Calu3 (cell line): ENCODE data around the gene ZNF496. TPM values are rescaled to one million over a fixed set of nuclear protein-coding genes. Genes with fewer than 3 reads are reported as not detected.

Experiments used
- BruUV-seq: library from RNA; stranded (reverse); fragments of 400-500 nt; replicated peaks from 2 replicates; lab custom pipeline; 2021; lab: Mats Ljungman, UMichigan
- CTCF ChIA-PET: fragments of 300-600 bp; sonication (Branson Sonifier 250); formaldehyde crosslinking; loops from one replicate; lab custom pipeline; 2022; ENCODE audit warnings: antibody characterized with exemption; lab: Charles Lee
- DNase-seq: peaks from one replicate; pipeline ENCODE4 v3.0.0; 2022
- H3K27ac Mint-ChIP-seq: one replicate; pipeline ENCODE4 v1.8.0; 2022; ENCODE audit warnings: mixed read lengths; ENCODE audit not compliant: unreplicated experiment
- H3K27me3 Mint-ChIP-seq: one replicate; pipeline ENCODE4 v1.8.0; 2022; ENCODE audit warnings: mixed read lengths; ENCODE audit not compliant: unreplicated experiment
- H3K36me3 Mint-ChIP-seq: one replicate; pipeline ENCODE4 v1.8.0; 2022; ENCODE audit warnings: mild to moderate bottlenecking, moderate library complexity, mixed read lengths; ENCODE audit not compliant: insufficient read depth, unreplicated experiment
- H3K4me1 Mint-ChIP-seq: one replicate; pipeline ENCODE4 v1.8.0; 2022; ENCODE audit warnings: mild to moderate bottlenecking, low read depth, mixed read lengths; ENCODE audit not compliant: unreplicated experiment
- H3K4me3 Mint-ChIP-seq: one replicate; pipeline ENCODE4 v1.8.0; 2022; ENCODE audit warnings: mild to moderate bottlenecking, low read depth, moderate library complexity, mixed read lengths; ENCODE audit not compliant: unreplicated experiment
- H3K9me3 Mint-ChIP-seq: one replicate; pipeline ENCODE4 v1.8.0; 2022; ENCODE audit warnings: low read depth, mixed read lengths; ENCODE audit not compliant: unreplicated experiment
- intact Hi-C: fragments of 100-400 bp; cut with micrococcal nuclease; formaldehyde crosslinking; loops from one replicate; pipeline ENCODE4 v1.10.0; 2022; ENCODE audit not compliant: unreplicated experiment
- total RNA-seq: library from RNA; stranded (reverse); gene quantifications from 2 replicates; pipeline ENCODE4 v1.2.3, GENCODE V29; 2022
- TF ChIP-seq, protein P1 (sequence below): fragments of 200-600 bp; IDR thresholded peaks from one replicate; pipeline ENCODE4 v1.8.0; 2022; ENCODE audit warnings: antibody characterized with exemption; ENCODE audit not compliant: unreplicated experiment

ZNF496 gene
- total RNA-seq, 1 experiment from 2014 or later, result 36.9 TPM

DNA sequence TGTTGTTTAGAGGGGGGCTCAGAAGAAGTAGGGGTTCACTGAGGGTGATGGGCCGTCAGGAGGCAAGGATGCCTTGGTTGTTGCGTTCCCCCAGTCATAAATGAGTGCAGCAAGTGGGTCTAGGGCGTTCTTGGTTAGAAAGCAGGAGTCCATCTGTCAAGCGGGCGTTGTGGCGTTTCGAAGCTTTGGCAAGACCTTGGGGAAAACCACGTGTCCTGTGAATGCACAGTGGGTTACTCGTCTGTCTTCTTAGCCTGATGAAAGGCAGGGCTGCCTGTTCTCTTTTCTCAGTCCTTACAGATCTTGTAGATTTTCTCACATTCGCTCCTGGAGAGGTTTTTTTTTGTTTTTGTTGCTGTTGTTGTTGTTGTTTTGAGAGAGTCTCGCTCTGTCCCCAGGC lies 6.3 kb upstream of the ZNF496 start:
- CTCF ChIA-PET, result no interaction called here
- no peaks in the 10 kb centered on the region for H3K9me3 Mint-ChIP-seq
- peaks cover 36% of the 10 kb centered on the region for H3K4me1 Mint-ChIP-seq

DNA sequence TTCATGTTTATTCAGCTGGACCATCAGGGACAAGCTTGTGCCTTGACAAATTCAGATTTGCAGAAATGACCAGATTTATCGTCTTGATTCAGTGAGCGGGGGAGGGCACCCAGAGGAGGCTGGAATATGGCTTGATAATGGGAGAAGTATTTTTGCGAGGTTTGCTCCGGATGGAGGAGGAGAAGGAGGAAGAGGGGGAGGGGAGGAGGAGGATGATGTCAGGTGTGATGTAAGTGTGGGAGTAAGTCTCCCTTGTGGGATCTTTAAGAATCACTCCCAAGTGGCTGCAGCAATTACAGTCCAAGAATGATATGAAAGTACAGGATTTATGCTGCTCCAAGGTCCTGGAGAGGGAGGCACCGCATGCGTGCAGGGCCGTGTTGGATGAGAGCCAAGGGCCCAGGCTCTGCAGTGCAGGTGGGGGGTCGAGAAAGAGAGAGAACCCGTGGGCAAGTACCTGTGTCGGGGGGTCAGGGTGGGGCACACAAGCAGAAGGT lies 5.6 kb upstream of the ZNF496 start:
- Mint-ChIP-seq H3K4me1 (peaks cover 33% of the 10 kb centered on the region), H3K27me3 (no peaks in the 10 kb centered on the region), H3K4me3 (no peak overlapping the region), H3K36me3 (peaks cover 20% of the 10 kb centered on the region), H3K27ac (no peak overlapping the region), H3K9me3 (no peaks in the 10 kb centered on the region)
- TF ChIP-seq, protein P1, sequence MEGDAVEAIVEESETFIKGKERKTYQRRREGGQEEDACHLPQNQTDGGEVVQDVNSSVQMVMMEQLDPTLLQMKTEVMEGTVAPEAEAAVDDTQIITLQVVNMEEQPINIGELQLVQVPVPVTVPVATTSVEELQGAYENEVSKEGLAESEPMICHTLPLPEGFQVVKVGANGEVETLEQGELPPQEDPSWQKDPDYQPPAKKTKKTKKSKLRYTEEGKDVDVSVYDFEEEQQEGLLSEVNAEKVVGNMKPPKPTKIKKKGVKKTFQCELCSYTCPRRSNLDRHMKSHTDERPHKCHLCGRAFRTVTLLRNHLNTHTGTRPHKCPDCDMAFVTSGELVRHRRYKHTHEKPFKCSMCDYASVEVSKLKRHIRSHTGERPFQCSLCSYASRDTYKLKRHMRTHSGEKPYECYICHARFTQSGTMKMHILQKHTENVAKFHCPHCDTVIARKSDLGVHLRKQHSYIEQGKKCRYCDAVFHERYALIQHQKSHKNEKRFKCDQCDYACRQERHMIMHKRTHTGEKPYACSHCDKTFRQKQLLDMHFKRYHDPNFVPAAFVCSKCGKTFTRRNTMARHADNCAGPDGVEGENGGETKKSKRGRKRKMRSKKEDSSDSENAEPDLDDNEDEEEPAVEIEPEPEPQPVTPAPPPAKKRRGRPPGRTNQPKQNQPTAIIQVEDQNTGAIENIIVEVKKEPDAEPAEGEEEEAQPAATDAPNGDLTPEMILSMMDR, result no peak
- no TSS peak for BruUV-seq
- intact Hi-C loops, result no loop called here
- DNase-seq, result no peak
- CTCF ChIA-PET, result interaction anchor here (0.5 kb wide), 1 partner anchor 1415 kb away, joined by 4 read pairs; no protein-coding TSS in a partner anchor

More for the DNA sequence above, 6.3 kb upstream of the ZNF496 start:
- no peak for DNase-seq
- H3K27ac Mint-ChIP-seq, result no peak overlapping the region
- BruUV-seq, result no TSS peak
- H3K27me3 Mint-ChIP-seq, result no peaks in the 10 kb centered on the region
- peaks cover 18% of the 10 kb centered on the region for H3K36me3 Mint-ChIP-seq
- H3K4me3 Mint-ChIP-seq, result no peak overlapping the region
- intact Hi-C loops, result no loop called here
- TF ChIP-seq, protein P1, result no peak

DNA sequence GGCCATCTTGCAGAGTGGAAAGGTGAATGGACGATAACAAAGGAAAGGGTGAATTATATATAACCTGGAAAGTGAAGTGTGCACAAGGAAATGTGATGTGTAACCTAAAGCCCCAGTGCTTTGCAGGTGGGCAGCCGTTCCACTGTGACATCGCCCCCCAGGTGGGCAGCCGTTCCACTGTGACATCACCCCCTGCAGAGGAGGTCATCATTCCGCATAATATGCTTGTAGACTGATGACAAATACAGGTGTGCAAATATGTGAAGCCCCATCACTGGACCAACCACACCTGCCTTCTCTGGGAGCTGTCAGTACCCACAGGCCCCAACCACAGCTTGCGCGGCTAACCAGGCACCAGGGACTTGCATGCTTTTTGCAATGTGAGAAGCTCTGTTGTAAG lies 4.7 kb upstream of the ZNF496 start:
- TF ChIP-seq, protein P1, result no peak
- H3K27me3 Mint-ChIP-seq, result no peaks in the 10 kb centered on the region
- H3K27ac Mint-ChIP-seq, result no peak overlapping the region
- DNase-seq, result no peak
- no peak overlapping the region for H3K4me3 Mint-ChIP-seq
- peaks cover 23% of the 10 kb centered on the region for H3K36me3 Mint-ChIP-seq
- BruUV-seq, result no TSS peak
- intact Hi-C loops, result no loop called here
- no peaks in the 10 kb centered on the region for H3K9me3 Mint-ChIP-seq
- H3K4me1 Mint-ChIP-seq, result peaks cover 32% of the 10 kb centered on the region
- CTCF ChIA-PET, result interaction anchor here (0.5 kb wide), 1 partner anchor 1416 kb away, joined by 4 read pairs; no protein-coding TSS in a partner anchor

DNA sequence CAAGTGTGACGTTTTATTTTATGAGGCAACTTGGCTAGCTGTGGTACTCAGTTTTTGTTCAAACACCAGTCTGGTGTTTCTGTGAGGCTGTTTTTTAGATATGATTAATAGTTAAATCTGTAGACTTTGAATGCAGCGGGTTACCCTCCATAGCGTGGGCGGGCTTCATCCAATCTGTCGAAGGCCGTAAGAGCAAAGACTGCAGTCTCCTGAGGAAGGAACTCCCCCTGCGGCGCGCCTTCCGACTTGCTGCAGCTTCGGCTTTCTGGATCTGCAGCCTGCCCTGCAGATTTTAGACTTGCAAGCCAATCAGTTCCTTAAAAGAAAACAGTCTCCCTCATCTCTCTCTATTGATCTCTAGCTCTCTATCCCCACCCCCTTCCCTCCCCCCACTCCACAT lies 4.2 kb upstream of the ZNF496 start:
- TF ChIP-seq, protein P1, result no peak
- peaks cover 28% of the 10 kb centered on the region for H3K36me3 Mint-ChIP-seq
- no peaks in the 10 kb centered on the region for H3K27me3 Mint-ChIP-seq
- H3K4me1 Mint-ChIP-seq, result peaks cover 32% of the 10 kb centered on the region
- CTCF ChIA-PET, result no interaction called here
- H3K9me3 Mint-ChIP-seq, result no peaks in the 10 kb centered on the region
- no TSS peak for BruUV-seq
- no peak overlapping the region for H3K27ac Mint-ChIP-seq
- intact Hi-C loops, result no loop called here
- DNase-seq, result no peak
- no peak overlapping the region for H3K4me3 Mint-ChIP-seq
